Spleen (tissue), 7 donors: ENCODE data around the gene PGLYRP2.

Experiments
- POLR2A ChIP-seq, 3 donors: fragments of 450-650 bp; IDR thresholded peaks; one replicate each; pipeline ENCODE4 v1.5.1; 2017; ENCODE audit warnings: antibody characterized with exemption in 3 of 3, mild to moderate bottlenecking in 1 of 3
- POLR2AphosphoS5 ChIP-seq, 3 donors: sonication (generic); formaldehyde crosslinking; IDR thresholded peaks; one replicate each; pipeline ENCODE4 v1.5.1; 2017; ENCODE audit warnings: antibody characterized with exemption in 3 of 3
- TF ChIP-seq, protein P1 (sequence below), 11 experiments: fragments of 200-600 bp in 7 of 11; fragments of 450-650 bp in 4 of 11; sonication (generic) in 4 of 11; IDR thresholded peaks in 8 of 11; conservative IDR thresholded peaks in 3 of 11; 1 replicate in 7 of 11; 2 replicates in 4 of 11; pipeline versions ENCODE4 v1.4.0 to v1.8.0; 2016 to 2021; ENCODE audit warnings: antibody characterized with exemption in 11 of 11, inconsistent platforms in 4 of 11, mild to moderate bottlenecking in 1 of 11
- donor health status: DM: no; HTN: no; CAD: no; lungs with moderate emphysema.
- donor health status: DM: no; HTN: no; CAD: no.
- donor health status: DM: no; HTN: no; CAD: no.

- TF ChIP-seq POLR2A (IDR thresholded peaks at IDR 0.05) (no peak), POLR2AphosphoS5 (IDR thresholded peaks at IDR 0.05) (no peak)
- TF ChIP-seq, protein P1, sequence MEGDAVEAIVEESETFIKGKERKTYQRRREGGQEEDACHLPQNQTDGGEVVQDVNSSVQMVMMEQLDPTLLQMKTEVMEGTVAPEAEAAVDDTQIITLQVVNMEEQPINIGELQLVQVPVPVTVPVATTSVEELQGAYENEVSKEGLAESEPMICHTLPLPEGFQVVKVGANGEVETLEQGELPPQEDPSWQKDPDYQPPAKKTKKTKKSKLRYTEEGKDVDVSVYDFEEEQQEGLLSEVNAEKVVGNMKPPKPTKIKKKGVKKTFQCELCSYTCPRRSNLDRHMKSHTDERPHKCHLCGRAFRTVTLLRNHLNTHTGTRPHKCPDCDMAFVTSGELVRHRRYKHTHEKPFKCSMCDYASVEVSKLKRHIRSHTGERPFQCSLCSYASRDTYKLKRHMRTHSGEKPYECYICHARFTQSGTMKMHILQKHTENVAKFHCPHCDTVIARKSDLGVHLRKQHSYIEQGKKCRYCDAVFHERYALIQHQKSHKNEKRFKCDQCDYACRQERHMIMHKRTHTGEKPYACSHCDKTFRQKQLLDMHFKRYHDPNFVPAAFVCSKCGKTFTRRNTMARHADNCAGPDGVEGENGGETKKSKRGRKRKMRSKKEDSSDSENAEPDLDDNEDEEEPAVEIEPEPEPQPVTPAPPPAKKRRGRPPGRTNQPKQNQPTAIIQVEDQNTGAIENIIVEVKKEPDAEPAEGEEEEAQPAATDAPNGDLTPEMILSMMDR (IDR thresholded peaks at IDR 0.05 in 8 of 11, conservative IDR thresholded peaks at IDR 0.05 in 3 of 11), result no peak
Observed at GRCh38 chr19:15471639-15472101, 7.6 kb downstream of the PGLYRP2 start.
